SK-N-SH (cell line): ENCODE data around the gene ADAMTS2.

Experiments
- NFIC ChIP-seq: IDR thresholded peaks from 2 replicates; pipeline ENCODE4 v1.4.0; 2012; ENCODE audit warnings: borderline replicate concordance
- POLR2AphosphoS5 ChIP-seq: IDR thresholded peaks from 2 replicates; pipeline ENCODE4 v1.6.1; 2012; ENCODE audit warnings: low read depth, low read length
- REST ChIP-seq: IDR thresholded peaks from 2 replicates; pipeline ENCODE4 v1.6.1; 2012; ENCODE audit warnings: mild to moderate bottlenecking, low read depth, low read length, moderate library complexity

- TF ChIP-seq POLR2AphosphoS5 (no peak), NFIC (no peak), REST (no peak)
Observed at GRCh38 chr5:179162351-179163235, 182.7 kb downstream of the ADAMTS2 start.
